ENCODE data around the gene AOC1. TPM values are rescaled to one million over a fixed set of nuclear protein-coding genes. Genes with fewer than 3 reads are reported as not detected.

AOC1 gene
- total RNA-seq, 1 experiment from 2014 or later, result 0.17 TPM

DNA sequence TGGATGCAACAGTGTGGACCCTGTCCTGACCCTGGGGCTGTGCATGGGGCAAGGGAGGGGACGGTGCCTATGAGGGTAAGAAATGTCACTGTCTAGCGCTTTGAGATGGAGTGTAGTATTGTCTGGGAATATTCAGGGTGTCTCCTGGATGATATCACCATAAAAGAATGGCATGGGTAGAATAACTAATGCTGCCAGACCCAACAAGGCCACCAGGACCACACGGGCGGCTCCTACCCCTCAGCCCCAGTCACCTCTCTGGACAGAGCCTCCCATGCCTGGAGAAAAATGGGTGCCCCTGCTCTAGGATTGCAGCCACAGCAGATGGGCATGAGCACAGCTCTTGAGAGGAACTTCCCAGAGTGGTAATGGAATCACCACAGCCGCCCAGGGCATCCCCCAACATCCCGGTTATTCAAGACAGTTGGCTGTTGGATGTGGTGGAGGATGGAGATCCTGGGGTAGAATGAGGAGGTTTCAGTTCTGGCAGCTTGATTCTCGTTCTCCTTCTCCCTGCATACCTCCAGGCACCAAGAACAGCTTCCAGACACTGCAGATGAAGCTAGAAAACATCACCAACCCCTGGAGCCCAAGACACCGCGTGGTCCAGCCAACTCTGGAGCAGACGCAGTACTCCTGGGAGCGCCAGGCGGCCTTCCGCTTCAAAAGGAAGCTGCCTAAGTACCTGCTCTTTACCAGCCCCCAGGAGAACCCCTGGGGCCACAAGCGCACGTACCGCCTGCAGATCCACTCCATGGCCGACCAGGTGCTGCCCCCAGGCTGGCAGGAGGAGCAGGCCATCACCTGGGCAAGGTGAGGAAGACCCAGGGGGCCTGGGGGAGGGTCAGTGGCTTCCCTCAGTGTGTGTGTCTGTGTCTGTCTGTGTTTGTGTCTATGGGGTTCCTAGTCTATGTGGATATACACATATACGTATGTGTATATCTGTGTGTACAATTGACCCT, 6.2 kb downstream of the AOC1 start:
- no peak for DNase-seq (ENCODE audit: low read depth)

- no peak for DNase-seq (ENCODE audit: low read depth)
Observed at GRCh38 chr7:150860291-150860977, 8.1 kb downstream of the AOC1 start.

- no peak for DNase-seq (ENCODE audit: low read depth)
Observed at GRCh38 chr7:150860978-150861295, 8.6 kb downstream of the AOC1 start.

DNA sequence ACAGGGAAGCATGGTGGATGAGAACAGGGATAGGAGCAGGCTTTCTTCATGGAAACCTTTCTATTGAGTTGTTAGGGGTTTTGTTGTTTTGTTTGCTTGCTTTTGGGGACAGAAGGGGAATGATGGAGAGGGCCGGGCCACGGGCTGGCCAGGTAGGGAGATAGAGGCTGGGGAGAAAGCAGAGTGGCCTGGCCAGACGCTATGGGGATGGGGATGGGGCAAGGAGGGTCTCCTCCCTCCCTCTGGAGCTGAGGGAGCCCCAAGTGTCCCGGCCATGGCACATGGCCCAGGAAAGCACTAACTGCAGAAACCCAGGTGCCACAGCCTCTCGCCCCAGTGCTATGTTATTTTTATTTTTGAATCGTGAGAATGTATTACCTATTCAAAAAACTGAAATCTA, 10.0 kb downstream of the AOC1 start:
- DNase-seq (ENCODE audit: low read depth), result no peak

DNA sequence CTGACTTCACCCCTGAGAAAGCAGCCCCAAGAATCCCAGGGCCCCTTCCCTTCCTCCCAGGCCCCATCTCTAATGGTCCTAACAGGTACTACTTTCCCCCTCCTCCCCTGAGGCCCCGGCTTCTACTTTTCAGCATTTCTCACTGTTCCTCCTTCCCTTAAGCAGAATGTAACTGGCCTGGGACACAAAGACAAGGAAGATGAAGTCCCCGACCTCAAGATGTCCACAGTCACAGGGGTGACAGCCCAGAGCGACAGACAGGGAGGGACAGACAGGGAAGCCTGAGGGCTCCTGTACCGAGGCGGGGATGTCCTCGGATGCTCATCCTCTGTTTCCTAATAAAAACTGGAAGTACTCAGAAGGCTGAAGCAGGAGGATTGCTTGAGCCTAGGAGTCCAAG, 11.6 kb downstream of the AOC1 start:
- no peak for DNase-seq (ENCODE audit: low read depth)

DNA sequence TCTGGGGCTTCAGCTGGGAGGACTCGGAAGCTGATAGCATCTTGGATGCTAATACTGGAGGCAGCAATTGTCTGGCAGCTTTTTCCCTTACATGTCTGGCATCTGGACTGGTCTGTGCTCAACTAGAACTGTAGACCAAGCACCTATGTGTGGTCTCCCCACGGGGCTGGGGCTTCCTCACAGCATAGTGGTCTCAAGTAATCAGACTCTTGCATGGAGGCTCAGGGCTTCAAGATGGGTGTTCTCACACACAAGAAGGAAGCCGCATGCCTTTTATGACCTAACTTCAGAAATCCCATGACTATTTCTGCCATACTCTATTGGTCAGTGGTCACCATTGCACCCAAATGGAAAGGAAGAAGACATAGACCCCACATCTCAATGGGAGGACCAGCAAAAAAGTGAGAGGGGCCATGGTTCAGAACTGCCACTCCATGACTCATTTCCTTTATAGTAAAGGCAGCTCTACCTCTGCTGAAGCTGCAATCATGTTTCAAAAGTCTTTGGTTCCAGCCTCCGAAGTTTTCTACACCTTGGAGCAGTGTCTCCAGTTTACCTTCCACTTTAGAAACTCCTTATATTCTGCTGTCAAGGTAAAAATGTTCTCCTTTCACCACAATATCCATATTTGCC, 14.7 kb downstream of the AOC1 start:
- no peak for DNase-seq (ENCODE audit: low read depth)

- no peak for DNase-seq (ENCODE audit: low read depth)
Observed at GRCh38 chr7:150867605-150868004, 15.3 kb downstream of the AOC1 start.

DNA sequence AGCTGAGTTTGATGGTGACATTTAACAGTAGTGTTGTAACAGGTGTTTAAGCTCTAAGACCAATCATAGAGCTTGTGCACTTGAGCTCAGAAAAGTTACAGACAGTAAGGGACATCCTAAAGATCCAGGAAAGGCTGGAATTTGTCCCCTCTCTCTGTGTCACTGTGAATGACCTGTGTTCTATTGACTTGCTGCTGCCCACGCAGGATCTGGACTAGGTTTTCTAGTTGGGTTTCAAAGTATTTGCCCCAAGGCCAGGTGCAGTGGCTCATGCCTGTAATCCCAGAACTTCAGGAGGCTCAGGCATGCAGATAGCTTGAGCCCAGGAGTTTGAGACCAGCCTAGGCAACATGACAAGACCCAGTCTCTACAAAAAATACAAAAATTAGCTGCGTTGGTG, 17.1 kb downstream of the AOC1 start:
- DNase-seq (ENCODE audit: low read depth), result no peak

- no peak for DNase-seq (ENCODE audit: low read depth)
Observed at GRCh38 chr7:150871601-150872000, 19.3 kb downstream of the AOC1 start.

- no peak for DNase-seq (ENCODE audit: low read depth)
Observed at GRCh38 chr7:150874401-150875198, 22.3 kb downstream of the AOC1 start.

DNA sequence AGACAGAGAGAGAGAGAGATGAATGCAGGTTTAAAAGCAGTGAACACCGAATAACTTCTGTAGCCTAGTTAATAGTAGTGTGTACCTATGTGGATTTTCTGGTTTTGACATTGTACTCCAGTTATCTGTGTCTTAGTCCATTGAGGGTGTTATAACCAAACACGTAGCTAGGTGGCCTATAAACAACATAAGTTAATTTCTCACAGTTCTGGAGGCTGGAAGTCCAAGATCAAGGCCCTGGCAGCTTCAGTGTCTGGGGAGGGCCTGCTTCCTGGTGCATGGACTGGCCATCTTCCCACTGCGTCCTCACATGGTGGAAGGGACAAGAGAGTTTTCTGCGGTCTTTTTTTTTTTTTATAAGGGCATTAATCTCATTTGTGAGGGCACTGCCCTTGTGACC, 23.5 kb downstream of the AOC1 start:
- no peak for DNase-seq (ENCODE audit: low read depth)

DNA sequence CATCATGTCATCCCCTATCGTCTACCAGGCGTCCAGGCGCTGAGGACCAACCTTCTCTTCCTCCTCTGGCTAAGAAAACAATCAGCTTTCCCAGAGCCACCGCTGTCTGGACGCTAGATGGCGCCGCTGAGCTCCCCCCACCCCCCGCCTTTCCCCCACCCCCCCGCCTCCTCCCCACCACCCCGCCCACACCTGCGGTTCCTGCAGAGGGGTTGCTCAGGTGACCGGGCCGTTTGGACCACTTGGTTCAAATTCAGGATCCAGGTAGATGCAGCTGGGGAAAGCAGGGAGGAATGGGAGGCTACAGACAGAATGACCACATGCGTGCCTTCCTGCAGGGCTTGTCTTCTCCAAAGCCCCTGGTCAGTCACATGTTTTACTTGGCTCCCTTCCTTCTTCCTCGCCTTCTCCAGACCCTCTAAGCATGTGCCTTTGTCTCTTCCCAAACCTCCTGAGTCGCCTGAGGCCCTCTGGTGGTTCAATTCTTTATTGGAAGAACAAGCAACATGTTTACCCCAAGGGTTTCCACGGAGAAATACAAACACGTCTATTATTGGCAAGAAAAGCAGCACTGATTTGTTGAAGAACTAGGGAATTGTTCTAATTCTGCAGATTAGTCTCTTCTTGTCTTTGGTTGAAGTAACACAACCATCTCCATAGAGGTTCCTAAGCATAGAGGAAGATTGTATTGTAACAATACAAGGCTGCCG, 24.7 kb downstream of the AOC1 start:
- DNase-seq (ENCODE audit: low read depth), result peak; percentile 83

- no peak for DNase-seq (ENCODE audit: low read depth)
Observed at GRCh38 chr7:150877536-150877935, 25.2 kb downstream of the AOC1 start.

DNA sequence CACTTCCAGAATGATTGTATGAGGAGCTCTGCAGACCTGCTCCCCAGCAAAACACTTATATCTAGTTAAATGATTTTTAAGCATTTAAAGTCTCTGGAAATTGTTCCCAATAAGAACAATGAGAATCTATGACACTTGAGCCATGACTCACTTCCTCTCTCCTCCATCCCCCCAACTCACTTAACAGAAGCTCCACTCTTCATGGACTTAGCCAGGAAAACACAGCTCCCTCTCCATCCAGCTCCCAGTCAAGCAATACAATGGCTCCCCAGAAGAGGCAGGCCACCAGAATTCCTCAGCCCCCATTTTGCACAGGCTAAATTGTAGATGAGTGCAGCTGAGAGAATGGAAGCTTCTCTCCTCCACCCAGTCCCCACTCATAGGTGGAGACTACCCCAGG, 27.0 kb downstream of the AOC1 start:
- DNase-seq (ENCODE audit: low read depth), result peak; percentile 55

GRCh38 chr7:150881189-150881588, 28.9 kb downstream of the AOC1 start:
- DNase-seq (ENCODE audit: low read depth), result no peak

DNA sequence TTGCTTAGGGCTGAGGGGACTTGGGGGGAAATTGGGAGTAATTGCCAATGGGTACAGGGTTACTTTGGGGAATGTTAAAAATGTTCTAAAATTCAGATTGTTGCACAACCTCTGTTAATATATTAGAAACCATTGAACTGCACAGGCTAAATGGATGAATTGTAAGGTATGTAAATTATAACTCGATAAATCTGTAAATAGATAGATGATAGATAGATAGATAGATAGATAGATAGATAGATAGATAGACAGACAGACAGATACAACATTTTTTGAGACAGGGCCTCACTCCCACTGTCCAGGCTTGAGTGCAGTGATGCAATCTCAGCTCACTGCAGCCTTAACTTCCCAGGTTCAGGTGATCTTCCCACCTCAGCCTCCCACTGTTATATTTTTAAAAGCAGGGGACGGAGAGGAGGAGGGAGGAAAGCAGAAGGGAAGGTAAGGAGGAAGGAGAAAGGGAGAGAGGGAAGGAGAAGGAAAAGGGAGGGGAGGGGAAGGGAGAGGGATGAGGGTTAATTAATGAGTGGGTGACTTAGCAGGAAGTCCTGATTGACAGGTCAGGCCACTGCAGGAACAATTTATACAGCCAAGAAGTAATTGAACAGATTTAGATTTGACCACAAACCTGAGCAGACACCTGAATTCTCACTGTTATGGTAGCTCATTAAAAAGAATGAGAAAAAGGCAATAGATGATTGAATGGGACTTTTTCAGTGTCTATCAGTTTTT, 38.7 kb downstream of the AOC1 start:
- DNase-seq (ENCODE audit: low read depth), result no peak

DNA sequence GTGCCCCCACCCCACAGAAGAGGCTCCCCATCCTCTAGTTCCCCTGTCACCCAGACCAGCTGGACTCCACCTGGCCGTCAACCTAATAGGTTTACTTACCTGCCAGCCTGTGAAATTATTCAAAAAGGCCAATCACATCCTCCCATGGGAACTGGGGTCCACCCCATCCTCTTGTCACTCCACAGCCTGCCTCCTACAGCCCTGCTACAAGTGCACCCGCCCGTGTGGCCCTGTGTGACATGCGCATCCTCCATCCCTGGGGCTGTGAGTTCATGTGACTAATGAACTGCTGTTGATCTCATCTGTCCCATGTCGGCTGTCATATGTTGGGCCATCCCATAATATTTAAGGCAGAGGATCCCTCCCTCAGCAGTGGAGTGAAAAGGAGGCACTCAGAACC, 39.4 kb downstream of the AOC1 start:
- DNase-seq (ENCODE audit: low read depth), result no peak

DNA sequence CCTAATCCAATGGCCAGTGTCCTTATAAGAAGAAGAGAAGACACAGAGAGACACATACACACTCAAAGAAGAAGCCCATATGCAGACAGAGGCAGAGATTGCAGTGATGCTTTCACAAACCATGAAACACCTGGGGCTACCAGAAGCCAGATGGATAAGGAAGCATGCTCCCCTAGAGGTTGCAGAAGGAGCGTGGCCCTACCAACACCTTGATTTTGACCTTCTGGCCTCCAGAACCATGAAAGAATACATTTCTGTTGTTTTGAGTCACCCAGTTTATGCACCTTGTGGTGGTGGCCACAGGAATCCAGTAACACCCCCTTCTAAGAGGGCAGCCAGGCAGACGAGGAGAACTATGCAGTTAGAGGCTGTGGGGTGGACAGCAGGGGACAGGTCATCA, 43.5 kb downstream of the AOC1 start:
- DNase-seq (ENCODE audit: low read depth), result no peak

DNA sequence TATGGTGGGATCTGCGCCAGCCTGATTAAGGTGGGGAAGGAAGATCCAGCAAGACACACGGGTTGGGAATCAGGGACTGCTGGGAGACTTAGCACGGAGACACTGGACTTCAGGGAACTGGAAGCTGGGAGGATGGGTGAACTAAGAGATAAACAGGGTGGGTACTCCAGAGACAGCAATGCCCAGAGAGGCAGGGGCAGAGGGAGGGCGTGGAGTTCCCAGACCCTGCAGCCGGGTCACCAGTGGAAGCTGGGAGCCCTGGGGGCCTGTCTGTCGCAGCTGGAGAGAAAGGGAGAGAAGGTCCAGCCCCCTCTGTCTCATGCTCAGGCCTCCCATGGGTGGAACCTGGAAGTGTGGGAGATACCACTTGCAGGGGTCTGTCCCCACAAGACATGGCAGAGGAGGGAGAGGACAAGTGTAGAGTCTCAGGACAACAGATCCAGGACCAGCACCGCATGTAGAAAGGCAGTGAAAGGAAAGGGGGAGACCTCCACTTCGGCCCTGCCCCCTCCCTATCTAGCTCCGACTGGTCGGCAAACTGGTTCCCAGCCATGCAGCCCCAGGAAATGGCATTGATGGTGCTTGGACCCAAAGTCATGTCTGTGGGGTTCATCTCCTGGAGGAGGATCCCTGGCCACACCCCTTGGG, 44.4 kb downstream of the AOC1 start:
- no peak for DNase-seq (ENCODE audit: low read depth)
